SK-N-SH treated with all-trans-retinoic acid at 6 μM for 48 hours (cell line): ENCODE data around the gene ARHGDIB.

ENCODE experiments used
- ATAC-seq: fragments of 200-7000 bp; cut with Tn5 transposase; 3 replicates; pipeline ENCODE4 v1.9.1; 2020; ENCODE audit warnings: mild to moderate bottlenecking, moderate library complexity
- ARNTL ChIP-seq: fragments of 450-650 bp; formaldehyde crosslinking; IDR thresholded peaks from 2 replicates; pipeline ENCODE4 v1.5.0; 2020; ENCODE audit warnings: low read depth, mild to moderate bottlenecking, moderate library complexity, borderline replicate concordance
- CSDC2 ChIP-seq: fragments of 250-450 bp; sonication (Bioruptor Pico); IDR thresholded peaks from 2 replicates; pipeline ENCODE4 v1.5.0; 2020; ENCODE audit warnings: mild to moderate bottlenecking, moderate library complexity
- ESRRG ChIP-seq: fragments of 250-450 bp; sonication (Bioruptor Pico); IDR thresholded peaks from 2 replicates; pipeline ENCODE4 v1.6.1; 2021; ENCODE audit warnings: mild to moderate bottlenecking
- GLIS3 ChIP-seq: fragments of 250-450 bp; sonication (Bioruptor Pico); IDR thresholded peaks from 2 replicates; pipeline ENCODE4 v1.5.0; 2020; ENCODE audit warnings: mild to moderate bottlenecking, moderate library complexity
- ISL1 ChIP-seq: fragments of 250-450 bp; sonication (Bioruptor Pico); IDR thresholded peaks from 2 replicates; pipeline ENCODE4 v2.1.2; 2022; ENCODE audit warnings: mild to moderate bottlenecking, moderate library complexity
- OSR1 ChIP-seq: fragments of 250-450 bp; sonication (Bioruptor Pico); IDR thresholded peaks from 2 replicates; pipeline ENCODE4 v1.8.0; 2022; ENCODE audit warnings: moderate library complexity, mild to moderate bottlenecking, inconsistent platforms
- RARB ChIP-seq: fragments of 250-450 bp; sonication (Bioruptor Pico); IDR thresholded peaks from 2 replicates; pipeline ENCODE4 v1.8.0; 2021; ENCODE audit warnings: mild to moderate bottlenecking, moderate library complexity
- SNAI2 ChIP-seq: fragments of 250-450 bp; sonication (Bioruptor Pico); IDR thresholded peaks from 2 replicates; pipeline ENCODE4 v1.5.0; 2020; ENCODE audit warnings: mild to moderate bottlenecking, moderate library complexity
- TCF4 ChIP-seq: fragments of 250-450 bp; sonication (Bioruptor Pico); IDR thresholded peaks from 2 replicates; pipeline ENCODE4 v1.8.0; 2021; ENCODE audit warnings: mild to moderate bottlenecking, moderate library complexity, borderline replicate concordance
- TOX ChIP-seq: fragments of 250-450 bp; sonication (Bioruptor Pico); IDR thresholded peaks from 2 replicates; pipeline ENCODE4 v1.8.0; 2021; ENCODE audit warnings: mild to moderate bottlenecking, moderate library complexity, borderline replicate concordance
- ZFP3 ChIP-seq: fragments of 250-450 bp; sonication (Bioruptor Pico); IDR thresholded peaks from 2 replicates; pipeline ENCODE4 v1.5.0; 2020; ENCODE audit warnings: mild to moderate bottlenecking, moderate library complexity
- ZFP30 ChIP-seq: fragments of 450-650 bp; formaldehyde crosslinking; IDR thresholded peaks from 2 replicates; pipeline ENCODE4 v1.5.0; 2022; ENCODE audit warnings: mild to moderate bottlenecking, moderate library complexity
- ZNF565 ChIP-seq: fragments of 450-650 bp; formaldehyde crosslinking; conservative IDR thresholded peaks from 2 replicates; pipeline ENCODE4 v1.5.0; 2020; ENCODE audit warnings: low read depth, mild to moderate bottlenecking, moderate library complexity
- ZNF70 ChIP-seq: fragments of 450-650 bp; formaldehyde crosslinking; IDR thresholded peaks from 2 replicates; pipeline ENCODE4 v1.5.0; 2020; ENCODE audit warnings: mild to moderate bottlenecking, moderate library complexity
- TF ChIP-seq, protein P1 (sequence below): fragments of 250-450 bp; sonication (Bioruptor Pico); IDR thresholded peaks from 2 replicates; pipeline ENCODE4 v1.5.1; 2020; ENCODE audit warnings: low read depth, mild to moderate bottlenecking, moderate library complexity
- TF ChIP-seq, protein P2 (sequence below): fragments of 250-450 bp; sonication (Bioruptor Pico); IDR thresholded peaks from 2 replicates; pipeline ENCODE4 v1.5.0; 2020; ENCODE audit warnings: mild to moderate bottlenecking, moderate library complexity
- TF ChIP-seq, protein P3 (sequence below): fragments of 250-450 bp; sonication (Bioruptor Pico); IDR thresholded peaks from 2 replicates; pipeline ENCODE4 v1.8.0; 2021; ENCODE audit warnings: low read depth, mild to moderate bottlenecking, moderate library complexity, borderline replicate concordance
- TF ChIP-seq, protein P4 (sequence below): fragments of 250-450 bp; sonication (Bioruptor Pico); IDR thresholded peaks from 2 replicates; pipeline ENCODE4 v1.5.1; 2021; ENCODE audit warnings: mild to moderate bottlenecking, moderate library complexity

The ARHGDIB gene

GRCh38 chr12:14935031-14935430, 26.4 kb downstream of the ARHGDIB start:
- TF ChIP-seq TCF4 (no peak), ARNTL (CRISPR knock-in tag) (no peak), ZFP3 (CRISPR knock-in tag) (no peak), SNAI2 (no peak), ZNF70 (CRISPR knock-in tag) (no peak), ISL1 (CRISPR knock-in tag) (no peak), ZFP30 (CRISPR knock-in tag) (no peak), RARB (CRISPR knock-in tag) (no peak)
- TF ChIP-seq, protein P1, sequence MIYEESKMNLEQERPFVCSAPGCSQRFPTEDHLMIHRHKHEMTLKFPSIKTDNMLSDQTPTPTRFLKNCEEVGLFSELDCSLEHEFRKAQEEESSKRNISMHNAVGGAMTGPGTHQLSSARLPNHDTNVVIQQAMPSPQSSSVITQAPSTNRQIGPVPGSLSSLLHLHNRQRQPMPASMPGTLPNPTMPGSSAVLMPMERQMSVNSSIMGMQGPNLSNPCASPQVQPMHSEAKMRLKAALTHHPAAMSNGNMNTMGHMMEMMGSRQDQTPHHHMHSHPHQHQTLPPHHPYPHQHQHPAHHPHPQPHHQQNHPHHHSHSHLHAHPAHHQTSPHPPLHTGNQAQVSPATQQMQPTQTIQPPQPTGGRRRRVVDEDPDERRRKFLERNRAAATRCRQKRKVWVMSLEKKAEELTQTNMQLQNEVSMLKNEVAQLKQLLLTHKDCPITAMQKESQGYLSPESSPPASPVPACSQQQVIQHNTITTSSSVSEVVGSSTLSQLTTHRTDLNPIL (CRISPR knock-in tag), result no peak
- TF ChIP-seq, protein P2, sequence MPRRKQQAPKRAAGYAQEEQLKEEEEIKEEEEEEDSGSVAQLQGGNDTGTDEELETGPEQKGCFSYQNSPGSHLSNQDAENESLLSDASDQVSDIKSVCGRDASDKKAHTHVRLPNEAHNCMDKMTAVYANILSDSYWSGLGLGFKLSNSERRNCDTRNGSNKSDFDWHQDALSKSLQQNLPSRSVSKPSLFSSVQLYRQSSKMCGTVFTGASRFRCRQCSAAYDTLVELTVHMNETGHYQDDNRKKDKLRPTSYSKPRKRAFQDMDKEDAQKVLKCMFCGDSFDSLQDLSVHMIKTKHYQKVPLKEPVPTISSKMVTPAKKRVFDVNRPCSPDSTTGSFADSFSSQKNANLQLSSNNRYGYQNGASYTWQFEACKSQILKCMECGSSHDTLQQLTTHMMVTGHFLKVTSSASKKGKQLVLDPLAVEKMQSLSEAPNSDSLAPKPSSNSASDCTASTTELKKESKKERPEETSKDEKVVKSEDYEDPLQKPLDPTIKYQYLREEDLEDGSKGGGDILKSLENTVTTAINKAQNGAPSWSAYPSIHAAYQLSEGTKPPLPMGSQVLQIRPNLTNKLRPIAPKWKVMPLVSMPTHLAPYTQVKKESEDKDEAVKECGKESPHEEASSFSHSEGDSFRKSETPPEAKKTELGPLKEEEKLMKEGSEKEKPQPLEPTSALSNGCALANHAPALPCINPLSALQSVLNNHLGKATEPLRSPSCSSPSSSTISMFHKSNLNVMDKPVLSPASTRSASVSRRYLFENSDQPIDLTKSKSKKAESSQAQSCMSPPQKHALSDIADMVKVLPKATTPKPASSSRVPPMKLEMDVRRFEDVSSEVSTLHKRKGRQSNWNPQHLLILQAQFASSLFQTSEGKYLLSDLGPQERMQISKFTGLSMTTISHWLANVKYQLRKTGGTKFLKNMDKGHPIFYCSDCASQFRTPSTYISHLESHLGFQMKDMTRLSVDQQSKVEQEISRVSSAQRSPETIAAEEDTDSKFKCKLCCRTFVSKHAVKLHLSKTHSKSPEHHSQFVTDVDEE (CRISPR knock-in tag), result no peak
- TF ChIP-seq, protein P3, sequence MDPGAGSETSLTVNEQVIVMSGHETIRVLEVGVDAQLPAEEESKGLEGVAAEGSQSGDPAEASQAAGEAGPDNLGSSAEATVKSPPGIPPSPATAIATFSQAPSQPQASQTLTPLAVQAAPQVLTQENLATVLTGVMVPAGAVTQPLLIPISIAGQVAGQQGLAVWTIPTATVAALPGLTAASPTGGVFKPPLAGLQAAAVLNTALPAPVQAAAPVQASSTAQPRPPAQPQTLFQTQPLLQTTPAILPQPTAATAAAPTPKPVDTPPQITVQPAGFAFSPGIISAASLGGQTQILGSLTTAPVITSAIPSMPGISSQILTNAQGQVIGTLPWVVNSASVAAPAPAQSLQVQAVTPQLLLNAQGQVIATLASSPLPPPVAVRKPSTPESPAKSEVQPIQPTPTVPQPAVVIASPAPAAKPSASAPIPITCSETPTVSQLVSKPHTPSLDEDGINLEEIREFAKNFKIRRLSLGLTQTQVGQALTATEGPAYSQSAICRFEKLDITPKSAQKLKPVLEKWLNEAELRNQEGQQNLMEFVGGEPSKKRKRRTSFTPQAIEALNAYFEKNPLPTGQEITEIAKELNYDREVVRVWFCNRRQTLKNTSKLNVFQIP, result no peak
- ATAC-seq, result no peak; the same call in 2 of the 3 replicates

DNA sequence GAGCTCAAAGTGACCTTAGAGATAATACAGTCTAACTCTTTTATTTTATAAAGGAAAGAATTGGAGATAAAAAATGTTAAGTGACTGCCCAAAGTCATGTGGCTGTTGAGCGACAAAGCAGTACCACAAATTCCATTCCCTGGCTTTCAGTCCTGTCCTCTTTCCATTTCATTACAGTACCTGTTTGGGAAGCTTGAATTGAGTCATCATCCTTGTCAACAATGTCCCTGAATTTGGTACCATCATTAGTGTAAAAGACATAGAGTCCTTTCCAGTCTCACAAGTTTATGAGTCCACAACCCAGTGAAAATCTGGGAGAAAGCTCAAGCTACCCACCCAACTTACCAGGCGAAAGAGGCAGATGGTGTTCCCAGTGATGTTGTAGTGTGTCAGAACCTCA, 26.9 kb downstream of the ARHGDIB start:
- TF ChIP-seq, protein P4, sequence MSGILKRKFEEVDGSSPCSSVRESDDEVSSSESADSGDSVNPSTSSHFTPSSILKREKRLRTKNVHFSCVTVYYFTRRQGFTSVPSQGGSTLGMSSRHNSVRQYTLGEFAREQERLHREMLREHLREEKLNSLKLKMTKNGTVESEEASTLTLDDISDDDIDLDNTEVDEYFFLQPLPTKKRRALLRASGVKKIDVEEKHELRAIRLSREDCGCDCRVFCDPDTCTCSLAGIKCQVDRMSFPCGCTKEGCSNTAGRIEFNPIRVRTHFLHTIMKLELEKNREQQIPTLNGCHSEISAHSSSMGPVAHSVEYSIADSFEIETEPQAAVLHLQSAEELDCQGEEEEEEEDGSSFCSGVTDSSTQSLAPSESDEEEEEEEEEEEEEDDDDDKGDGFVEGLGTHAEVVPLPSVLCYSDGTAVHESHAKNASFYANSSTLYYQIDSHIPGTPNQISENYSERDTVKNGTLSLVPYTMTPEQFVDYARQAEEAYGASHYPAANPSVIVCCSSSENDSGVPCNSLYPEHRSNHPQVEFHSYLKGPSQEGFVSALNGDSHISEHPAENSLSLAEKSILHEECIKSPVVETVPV, result no peak
- TF ChIP-seq, protein P1 (CRISPR knock-in tag), result no peak
- TF ChIP-seq ZFP3 (CRISPR knock-in tag) (no peak), SNAI2 (no peak), TOX (CRISPR knock-in tag) (no peak), RARB (CRISPR knock-in tag) (no peak), TCF4 (no peak), OSR1 (CRISPR knock-in tag) (no peak), GLIS3 (CRISPR knock-in tag) (no peak), ARNTL (CRISPR knock-in tag) (no peak), CSDC2 (CRISPR knock-in tag) (no peak), ZNF565 (no peak), ESRRG (CRISPR knock-in tag) (no peak)
- TF ChIP-seq, protein P2 (CRISPR knock-in tag), result no peak
- no peak for ATAC-seq
